Glomerular endothelial cell (primary cell): Measurements from ENCODE around the gene USP48. TPM values are rescaled to one million over a fixed set of nuclear protein-coding genes. Genes with fewer than 3 reads are reported as not detected.
"Not testable (repeated sequence)": the region's sequence is repeated elsewhere in the genome, so short reads cannot be mapped to it uniquely, and the experiment has no call there.

Experiments
- DNase-seq: peaks from one replicate; pipeline ENCODE4 v3.0.0-alpha.2; 2011; ENCODE audit warnings: low read depth, low spot score; ENCODE audit errors: extremely low read depth
- total RNA-seq: library from RNA; depleted of rRNA; stranded (reverse); fragments of >200 nt; gene quantifications from 2 replicates; pipeline ENCODE4 v1.2.3, GENCODE V29; 2015

The USP48 gene
- total RNA-seq, 1 donor from 2014 or later: 61.5 TPM

DNA sequence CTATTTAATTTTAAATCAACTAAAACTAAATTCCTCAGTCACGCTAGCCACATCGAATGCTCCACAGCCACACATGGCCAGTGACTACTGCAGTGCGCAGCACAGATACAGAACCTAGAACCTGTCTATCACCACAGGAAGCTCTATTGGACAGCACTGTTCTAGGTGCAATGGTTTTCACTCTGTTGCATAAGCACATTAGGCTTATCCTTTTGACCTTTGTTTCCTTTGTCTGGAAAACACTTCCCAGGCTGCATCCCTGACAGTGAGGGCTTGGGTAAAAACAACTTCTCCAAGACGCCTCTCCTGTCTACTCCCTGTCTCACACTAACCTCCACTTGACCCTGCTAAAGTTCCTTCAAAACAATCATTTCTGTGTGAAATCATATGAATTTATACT is 80.2 kb downstream of the USP48 start:
- DNase-seq: no peak

DNA sequence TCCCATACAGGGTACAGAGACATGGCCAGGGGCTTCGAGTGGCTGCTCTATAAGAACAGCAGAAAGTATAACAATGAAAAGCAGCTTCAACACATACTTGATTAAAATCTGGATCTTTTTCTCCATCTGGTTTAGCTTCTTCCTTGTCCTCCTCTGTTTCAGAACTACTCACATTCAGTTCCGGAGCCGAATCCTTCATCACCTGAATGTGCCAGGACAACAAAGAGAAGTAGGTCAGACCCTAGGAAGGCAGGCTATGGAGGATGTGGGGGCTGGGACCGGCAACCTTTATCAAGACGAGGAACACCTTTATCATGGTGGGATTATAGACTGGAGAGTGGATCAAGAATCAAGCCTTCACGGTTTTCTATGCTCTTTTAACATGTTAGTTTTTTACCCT is 81.5 kb downstream of the USP48 start:
- no peak for DNase-seq

DNA sequence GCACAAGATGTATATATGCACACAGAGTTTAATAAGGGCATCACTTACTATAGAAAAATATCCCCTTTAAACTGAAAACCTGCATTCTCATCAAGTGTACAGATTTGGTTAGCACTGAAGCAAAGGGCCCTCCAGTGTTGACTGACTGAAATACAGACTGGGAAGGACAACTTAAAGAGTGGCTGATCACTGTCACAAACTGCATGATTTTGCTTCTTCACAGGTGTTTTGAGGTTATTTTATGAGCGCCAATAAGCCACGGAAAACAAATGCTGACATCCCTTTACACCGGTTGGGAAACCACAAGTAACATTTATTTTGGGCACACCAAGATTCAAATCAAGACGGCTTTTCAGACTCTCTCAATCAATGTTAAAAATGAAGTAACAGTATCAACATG is 82.9 kb downstream of the USP48 start:
- DNase-seq: no peak

DNA sequence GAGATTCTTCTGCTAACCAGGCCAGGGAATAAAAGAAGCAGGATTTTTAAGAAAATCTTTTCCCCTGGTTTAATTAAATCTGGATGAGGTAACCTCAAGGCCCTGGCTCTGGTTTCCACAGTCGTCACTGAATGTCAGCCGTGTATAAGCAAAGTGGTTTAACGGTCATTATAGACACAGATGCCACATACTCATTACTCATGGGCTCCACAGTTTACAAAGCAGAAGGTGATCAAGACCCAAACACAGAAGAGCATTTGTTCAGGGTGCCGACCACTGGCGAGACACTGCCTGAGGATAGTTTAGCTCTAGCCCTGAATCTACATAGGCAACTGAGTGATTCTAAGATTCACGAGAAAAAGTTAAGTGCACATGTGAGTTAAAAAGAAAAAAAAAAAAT is 86.0 kb downstream of the USP48 start:
- DNase-seq: no peak

DNA sequence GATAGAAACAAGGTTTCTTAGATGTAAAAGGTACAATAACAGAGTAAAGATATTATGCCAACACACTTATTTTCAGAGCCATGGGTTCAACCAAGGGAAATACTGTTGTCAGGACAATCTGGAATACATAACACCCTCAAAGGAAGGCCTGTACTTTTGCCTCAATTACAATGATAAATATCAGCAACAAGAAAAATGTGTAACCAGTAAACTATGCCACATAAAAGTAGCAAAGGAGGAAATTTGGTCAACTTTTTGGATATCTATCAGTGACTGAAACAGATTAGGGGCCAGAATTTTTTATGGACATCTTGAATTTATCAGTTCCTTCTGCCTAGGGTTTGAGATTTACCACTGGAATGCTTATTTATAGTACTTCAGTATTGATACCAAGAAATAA is 89.2 kb downstream of the USP48 start:
- DNase-seq: no peak

DNA sequence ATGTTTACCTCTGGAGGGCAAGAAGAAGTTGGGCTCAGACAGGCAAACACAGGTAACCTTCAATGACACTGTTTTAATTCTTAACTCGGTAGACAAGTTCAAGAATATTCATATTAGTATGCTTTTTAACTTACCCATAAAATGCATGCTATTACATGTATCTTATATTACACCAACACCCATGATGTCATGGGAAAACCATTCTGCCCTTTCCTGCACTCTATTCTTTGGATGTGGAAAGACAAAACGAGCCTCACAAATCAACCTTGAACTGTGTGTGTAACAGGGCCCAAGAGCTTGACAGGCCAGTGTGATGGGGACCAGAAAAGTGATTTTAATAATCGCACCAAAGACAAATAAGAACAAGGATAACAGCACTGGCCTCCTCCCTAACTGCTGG is 91.2 kb downstream of the USP48 start:
- no peak for DNase-seq

DNA sequence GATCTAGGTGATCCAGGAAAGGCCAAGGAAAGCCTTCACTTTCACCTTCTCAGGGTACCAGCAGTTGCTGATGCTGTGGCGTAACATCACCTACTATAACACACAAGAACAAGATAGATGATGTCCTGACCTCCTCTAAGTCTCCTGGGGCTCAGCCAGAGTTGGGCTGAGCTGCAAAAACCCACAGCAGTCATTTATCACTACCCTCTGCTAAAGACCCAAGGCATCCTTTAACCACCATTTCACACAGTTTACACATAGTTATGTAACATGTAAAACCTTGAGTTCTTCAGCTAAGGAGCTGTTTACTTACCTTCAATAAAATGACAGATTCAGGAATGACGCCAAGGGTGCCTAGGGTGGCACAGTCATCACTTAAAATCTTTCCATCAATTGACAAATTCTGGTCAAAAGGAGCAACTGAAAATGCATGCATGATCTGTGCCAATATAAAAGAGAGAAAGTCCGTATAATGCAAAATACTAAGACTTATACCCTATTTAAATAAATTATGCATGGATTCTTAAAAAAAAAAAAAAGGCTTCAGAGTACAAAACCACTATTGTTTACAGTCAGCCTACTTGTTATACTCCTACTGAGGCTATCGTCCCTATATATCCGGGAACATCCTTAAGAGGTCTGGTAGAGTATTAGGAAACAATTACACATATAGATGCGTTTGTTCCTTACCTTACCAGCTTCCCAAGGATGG is 93.1 kb downstream of the USP48 start:
- DNase-seq: no peak

DNA sequence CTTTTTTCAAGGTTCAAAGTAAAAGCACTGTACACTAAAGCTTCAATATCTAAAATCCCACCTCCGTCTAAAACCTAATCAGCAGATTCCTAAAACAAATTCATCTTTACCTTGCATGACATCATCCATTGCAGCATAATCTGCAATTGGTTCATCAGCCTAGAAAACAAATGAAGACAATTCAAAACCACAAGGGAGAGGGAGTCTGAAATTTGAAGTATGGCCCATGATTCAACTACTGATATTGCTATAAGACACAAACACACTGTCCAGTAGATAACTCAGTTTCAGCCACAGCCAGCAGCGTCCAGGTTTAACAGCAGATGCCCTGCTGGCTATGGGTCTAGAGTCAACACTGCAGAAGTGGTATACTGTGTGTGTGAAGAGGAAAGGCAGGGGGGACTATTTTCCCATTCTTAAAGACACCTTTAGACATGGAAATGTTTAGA is 95.8 kb downstream of the USP48 start:
- no peak for DNase-seq

DNA sequence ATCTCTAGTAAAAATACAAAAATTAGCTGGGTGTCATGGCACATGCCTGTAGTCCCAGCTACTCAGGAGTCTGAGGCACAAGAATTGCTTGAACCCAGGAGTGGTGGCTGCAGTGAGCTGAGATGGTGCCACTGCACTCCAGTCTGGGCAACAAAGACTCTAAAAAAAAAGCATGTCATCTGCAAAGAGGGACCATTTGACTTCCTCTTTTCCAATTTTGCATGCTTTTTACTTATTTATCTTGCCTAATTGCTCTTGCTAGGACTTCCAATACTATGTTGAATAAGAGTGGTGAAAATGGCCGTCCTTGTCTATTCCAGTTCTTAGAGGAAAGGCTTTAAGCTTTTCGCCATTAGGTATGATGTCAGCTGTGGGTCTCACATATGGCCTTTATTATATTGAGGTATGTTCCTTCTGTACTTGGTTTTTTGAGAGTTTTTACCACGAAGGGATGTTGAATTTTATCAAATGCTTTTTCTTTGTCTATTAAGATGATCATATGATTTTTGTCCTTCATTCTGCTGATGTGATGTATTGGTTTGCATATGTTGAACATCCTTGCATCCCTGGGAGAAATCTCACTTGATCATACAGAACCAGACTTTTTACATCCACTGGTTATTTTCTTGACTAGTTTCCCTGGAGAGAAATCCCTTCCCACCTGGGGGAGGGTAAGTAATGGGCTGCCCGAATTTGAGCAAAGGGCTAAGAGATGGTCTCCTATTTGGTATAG is 96.8 kb downstream of the USP48 start:
- DNase-seq: no peak

DNA sequence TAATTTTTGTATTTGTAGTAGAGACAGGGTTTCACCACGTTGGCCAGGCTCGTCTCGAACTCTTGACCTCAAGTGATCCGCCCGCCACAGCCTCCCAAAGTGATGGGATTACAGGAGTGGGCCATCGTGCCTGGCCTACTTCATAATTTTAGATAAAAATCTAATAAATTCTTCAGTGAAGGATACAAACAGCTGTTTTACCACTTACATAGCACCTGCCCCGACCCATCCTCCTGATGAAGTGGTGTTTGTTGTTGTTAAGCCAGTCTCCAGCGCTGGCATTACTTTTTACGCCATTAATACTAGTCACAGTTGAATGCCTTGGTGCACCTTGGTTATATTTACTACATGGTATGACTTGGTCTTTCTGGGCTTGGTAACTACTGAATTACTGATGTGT is 101.5 kb downstream of the USP48 start:
- no peak for DNase-seq

DNA sequence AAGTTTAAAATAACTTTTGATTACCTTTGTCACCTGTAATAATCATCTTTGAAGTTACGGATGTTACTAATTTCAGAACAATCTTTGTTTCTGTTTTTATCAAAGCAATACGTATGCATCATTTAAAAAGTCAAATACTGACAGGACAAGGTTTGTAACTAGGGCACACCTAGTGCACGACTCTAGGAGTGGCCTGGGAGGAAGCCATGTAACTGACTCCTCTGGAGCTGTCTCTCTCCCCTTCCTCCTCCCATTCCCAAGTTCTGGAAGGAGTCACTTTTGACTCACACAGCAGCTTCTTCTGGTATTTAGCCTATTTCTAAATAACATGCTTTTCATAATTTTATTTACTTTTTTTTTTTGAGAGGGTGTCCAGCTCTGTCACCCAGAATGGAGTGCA is 102.0 kb downstream of the USP48 start:
- DNase-seq: no peak

DNA sequence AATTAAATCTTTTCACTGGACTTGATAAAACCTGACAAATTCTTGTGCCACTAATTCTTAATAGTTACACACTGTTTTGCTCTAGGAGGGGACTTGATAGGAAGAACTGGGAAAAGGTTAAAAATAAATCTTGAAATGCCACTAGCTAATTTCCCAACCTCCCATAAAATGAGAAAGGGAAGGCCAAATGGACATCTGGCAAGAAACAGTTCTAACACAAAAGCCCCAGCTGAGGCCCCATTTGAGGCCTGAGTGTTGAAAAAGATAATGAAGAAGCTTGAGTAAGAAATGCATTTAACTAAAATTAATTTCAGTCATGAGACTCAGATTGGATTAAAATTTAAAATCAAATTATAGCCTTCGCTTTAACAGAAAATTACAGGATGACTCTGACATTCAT is 102.6 kb downstream of the USP48 start:
- DNase-seq: no peak

DNA sequence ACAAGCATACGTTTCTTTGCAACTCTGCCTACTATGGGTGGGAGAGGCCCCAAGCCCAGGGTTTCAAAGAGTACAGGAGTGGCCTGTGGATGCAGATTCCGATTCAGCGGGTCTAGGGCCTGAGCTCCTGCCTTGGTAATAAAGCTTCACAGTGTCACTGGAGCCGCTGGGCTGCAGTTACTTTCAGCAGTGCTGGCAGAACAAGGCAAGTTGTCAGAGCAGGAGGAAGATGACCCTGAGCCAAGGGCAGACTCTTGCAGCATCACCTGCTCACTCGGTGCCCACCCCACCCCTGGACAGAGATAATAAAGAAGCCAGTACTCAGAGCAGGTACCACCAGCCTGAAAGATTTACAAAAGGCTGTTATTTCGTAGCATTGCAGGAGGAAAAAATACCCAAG is 105.8 kb downstream of the USP48 start:
- no peak for DNase-seq

DNA sequence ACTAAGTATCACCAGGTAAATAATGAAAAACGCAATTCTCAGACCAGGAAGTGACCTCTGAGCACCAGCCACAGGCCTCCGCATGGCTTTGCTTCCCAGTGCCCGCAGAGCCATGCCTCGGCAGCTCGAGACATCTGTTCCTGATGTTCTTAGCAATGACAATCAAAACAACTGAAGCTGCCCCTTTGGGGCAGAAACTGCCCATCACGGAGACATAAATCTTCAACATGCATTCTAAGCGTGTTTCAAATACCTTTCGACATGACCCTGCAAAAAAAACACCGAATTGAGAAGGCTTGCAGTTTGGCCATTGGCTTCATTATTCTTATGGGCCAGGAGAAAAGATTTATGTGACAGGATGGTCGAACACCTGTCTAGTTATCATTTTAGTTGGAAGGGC is 108.0 kb downstream of the USP48 start:
- no peak for DNase-seq

DNA sequence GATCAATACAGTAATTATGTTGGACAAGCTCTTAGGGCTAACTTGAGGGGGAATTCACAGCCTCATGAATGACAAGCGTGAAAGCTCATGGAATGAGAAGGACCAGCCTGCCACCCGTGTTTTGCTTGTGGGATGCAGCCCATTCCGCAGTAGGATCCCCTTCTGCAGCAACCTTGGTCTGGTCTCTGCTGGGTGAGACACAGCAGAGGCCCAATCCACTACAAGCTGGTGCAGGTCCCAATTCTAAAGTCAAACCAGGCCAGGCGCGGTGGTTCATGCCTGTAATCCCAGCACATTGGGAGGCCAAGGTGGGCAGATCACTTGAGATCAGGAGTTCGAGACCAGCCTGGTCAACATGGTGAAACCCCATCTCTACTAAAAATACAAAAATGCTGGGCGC is 109.1 kb downstream of the USP48 start:
- not testable (repeated sequence) for DNase-seq

DNA sequence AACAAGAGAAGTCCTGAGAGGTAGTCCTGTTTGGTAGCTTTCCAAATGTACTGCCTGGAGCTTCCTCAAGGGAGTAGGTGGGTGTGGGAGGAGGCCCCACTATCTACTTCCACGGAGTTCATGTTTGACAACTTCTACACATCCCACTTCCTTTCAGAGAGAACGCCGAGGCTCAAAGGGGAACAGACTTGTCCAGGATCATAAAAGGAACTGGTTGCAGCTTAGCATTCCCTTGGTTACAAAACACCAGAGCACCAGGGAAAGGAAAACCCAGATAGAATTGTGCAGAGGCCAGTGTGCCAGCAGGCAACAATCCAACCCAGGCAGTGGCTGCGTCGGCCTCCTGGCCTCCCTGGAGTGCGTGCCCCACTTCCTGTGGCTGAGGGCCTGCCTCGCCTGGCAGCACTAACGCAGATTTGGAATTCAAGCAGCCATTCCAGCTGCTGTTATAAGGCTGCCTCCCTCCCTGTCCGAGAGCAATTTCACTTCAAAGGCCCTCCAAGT is 109.6 kb downstream of the USP48 start:
- DNase-seq: no peak

DNA sequence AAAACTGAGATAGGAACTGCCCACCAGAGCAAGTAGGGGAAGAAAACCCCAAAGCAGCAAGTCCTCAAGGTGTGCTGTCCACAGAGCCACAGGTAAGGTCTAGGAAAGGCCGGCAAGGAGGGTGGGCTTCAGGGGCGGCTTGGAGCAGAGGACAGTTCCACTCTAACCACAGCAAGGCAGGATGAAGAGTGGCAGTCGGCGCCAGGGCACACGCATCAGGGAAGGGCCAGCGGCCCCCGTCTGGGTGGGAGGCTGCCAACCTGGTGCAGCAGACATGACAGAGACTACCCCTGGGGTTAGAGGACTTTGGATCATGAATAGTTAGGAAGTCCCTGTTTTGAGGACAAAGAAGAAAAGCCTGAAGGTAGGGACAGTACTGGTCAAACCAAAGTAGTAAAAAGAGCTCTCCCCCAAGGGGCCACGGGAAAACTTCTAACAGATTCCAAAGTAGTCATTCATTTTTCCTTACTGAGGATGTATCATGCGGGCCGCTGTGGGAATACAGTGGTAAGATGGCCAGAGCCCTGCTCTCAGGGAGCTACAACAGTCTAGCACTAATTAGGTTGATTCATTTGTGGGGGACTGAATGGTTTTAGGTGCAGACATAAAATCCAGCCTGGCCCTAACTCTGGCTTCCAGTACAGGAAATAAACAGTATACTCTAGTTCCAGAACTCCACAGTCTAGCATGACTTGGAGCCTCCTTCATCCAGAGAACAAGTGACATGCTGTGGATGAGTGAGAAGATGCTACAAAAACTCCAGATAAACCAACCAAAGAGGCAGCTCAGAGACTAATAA is 110.3 kb downstream of the USP48 start:
- no peak for DNase-seq

DNA sequence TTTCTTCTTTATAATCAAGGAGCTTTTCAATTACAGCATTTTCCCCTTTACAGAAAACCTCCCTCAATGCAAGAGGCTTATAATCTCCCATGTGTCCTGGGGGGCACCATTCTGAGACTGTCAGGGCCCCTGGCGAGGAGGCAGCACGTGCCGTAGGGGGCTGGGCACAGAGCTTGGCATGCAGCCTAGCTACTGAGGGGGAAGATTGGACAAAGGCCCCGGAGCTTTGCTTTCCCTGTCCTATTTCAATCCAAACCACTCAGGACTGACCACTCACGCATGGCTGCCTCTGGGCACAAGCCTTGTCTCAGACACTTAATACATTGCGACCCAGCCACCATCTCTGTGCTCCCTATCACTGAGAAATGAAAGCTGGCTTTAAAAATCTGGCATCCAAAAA is 111.0 kb downstream of the USP48 start:
- DNase-seq: no peak

DNA sequence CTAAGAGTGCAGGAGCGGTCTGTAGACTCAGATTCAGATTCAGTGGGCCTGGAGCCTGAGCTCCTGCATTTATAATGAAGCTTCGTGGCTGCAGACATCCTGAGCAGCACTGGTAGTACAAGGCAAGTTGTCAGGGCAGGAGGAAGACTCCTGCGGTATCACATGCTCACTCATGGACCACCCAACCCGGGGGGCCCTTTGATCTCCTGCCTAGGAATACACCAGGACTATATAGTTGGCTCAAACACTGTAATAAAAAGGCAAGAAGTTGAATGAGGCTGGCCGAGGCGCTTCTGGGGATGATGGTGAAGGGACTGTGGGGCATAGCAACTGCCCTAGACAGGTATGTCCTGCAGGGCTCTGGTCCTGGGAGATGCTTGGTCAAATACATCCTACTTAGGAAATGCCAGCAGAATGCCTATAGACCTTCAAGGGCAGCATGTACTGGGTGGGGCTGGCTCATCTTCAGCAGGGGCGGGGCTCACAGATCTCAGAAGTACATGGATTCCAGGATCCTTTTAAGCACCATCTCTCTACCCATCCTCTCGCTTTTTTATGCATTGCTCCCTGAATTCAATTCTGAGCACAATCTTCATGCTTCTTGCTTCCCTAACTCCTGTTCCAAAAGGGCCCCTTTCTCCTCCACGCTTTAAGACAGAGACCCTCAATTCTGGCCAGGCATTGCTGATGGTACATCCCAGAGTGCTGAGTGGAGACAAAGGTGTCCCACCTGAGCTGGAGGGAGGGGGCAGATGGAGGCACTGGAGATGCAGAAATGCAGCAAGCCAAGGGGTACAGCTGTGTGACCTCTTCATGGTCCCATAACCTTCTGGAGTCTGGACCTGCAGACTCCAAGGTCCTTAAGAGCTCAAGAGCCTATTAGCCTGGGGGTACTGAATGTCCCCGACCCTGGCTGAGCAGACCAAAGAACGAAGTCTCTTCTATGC is 111.7 kb downstream of the USP48 start:
- no peak for DNase-seq
